Central memory CD8-positive, alpha-beta T cell (primary cell): ENCODE results near the gene SRGAP2C.
"Not testable (repeated sequence)": the region's sequence is repeated elsewhere in the genome, so short reads cannot be mapped to it uniquely, and the experiment has no call there.

Experiments
- ATAC-seq: fragments of 150-1000 bp; cut with Tn5 transposase; replicated peaks from 2 replicates; pipeline ENCODE4 v1.10.0; 2022; ENCODE audit warnings: mild to moderate bottlenecking, moderate FRiP score, moderate number of reproducible peaks; ENCODE audit not compliant: poor library complexity, severe bottlenecking; ENCODE audit errors: extremely low read depth
- DNase-seq, 2 donors: peaks; one replicate each; pipeline ENCODE4 v3.0.0; 2021; ENCODE audit warnings: low spot score in 2 of 2
- H3K27ac Mint-ChIP-seq: one replicate; pipeline ENCODE4 v1.8.0; 2022; ENCODE audit warnings: low read depth, mild to moderate bottlenecking, moderate library complexity, mixed read lengths
- H3K27me3 Mint-ChIP-seq: one replicate; pipeline ENCODE4 v1.8.0; 2022; ENCODE audit warnings: mixed read lengths
- H3K36me3 Mint-ChIP-seq: one replicate; pipeline ENCODE4 v1.8.0; 2022; ENCODE audit warnings: mild to moderate bottlenecking, moderate library complexity, mixed read lengths; ENCODE audit not compliant: insufficient read depth
- H3K4me1 Mint-ChIP-seq: one replicate; pipeline ENCODE4 v1.8.0; 2022; ENCODE audit warnings: mixed read lengths
- H3K4me3 Mint-ChIP-seq: one replicate; pipeline ENCODE4 v1.8.0; 2022; ENCODE audit warnings: mild to moderate bottlenecking, moderate library complexity, mixed read lengths
- H3K9me3 Mint-ChIP-seq: one replicate; pipeline ENCODE4 v1.8.0; 2022; ENCODE audit warnings: mixed read lengths

Gene SRGAP2C

GRCh38 chr1:121421490-121421889 lies 236.7 kb downstream of the SRGAP2C start:
- peaks cover 20% of the 10 kb centered on the region for H3K27me3 Mint-ChIP-seq
- H3K4me3 Mint-ChIP-seq, H3K4me1 Mint-ChIP-seq, H3K27ac Mint-ChIP-seq, ATAC-seq, H3K36me3 Mint-ChIP-seq, DNase-seq, H3K9me3 Mint-ChIP-seq: not testable (repeated sequence)

GRCh38 chr1:121423956-121424355 lies 239.2 kb downstream of the SRGAP2C start:
- ATAC-seq, H3K36me3 Mint-ChIP-seq, H3K4me3 Mint-ChIP-seq, H3K4me1 Mint-ChIP-seq, H3K9me3 Mint-ChIP-seq, H3K27ac Mint-ChIP-seq, H3K27me3 Mint-ChIP-seq, DNase-seq: not testable (repeated sequence)

GRCh38 chr1:121433517-121433916 lies 248.7 kb downstream of the SRGAP2C start:
- not testable (repeated sequence) for H3K4me3 Mint-ChIP-seq, H3K9me3 Mint-ChIP-seq, H3K36me3 Mint-ChIP-seq, DNase-seq, H3K27ac Mint-ChIP-seq, H3K4me1 Mint-ChIP-seq, ATAC-seq
- peaks cover 26% of the 10 kb centered on the region for H3K27me3 Mint-ChIP-seq

- not testable (repeated sequence) for DNase-seq, H3K36me3 Mint-ChIP-seq, H3K4me1 Mint-ChIP-seq, H3K4me3 Mint-ChIP-seq, ATAC-seq, H3K27ac Mint-ChIP-seq, H3K9me3 Mint-ChIP-seq, H3K27me3 Mint-ChIP-seq
These were observed 254.1 kb downstream of the SRGAP2C start for GRCh38 chr1:121438862-121439261.

GRCh38 chr1:121440993-121441392 lies 256.2 kb downstream of the SRGAP2C start:
- H3K4me1 Mint-ChIP-seq = peaks cover 5% of the 10 kb centered on the region
- no peak overlapping the region for H3K4me3 Mint-ChIP-seq
- no peak for DNase-seq
- no peaks in the 10 kb centered on the region for H3K27me3 Mint-ChIP-seq
- H3K27ac Mint-ChIP-seq = no peak overlapping the region
- H3K36me3 Mint-ChIP-seq = peaks cover 4% of the 10 kb centered on the region
- no peak for ATAC-seq
- peaks cover 6% of the 10 kb centered on the region for H3K9me3 Mint-ChIP-seq
